Muscle of arm (tissue), 12 donors: ENCODE data around the gene FUBP1. TPM values are rescaled to one million over a fixed set of nuclear protein-coding genes. Genes with fewer than 3 reads are reported as not detected.

Source experiments
- polyA plus RNA-seq, 12 donors: library from polyadenylated mRNA; unstranded; fragments of 120-200 nt; gene quantifications; one replicate each; pipeline ENCODE4 v1.2.1, GENCODE V29; 2013; ENCODE audit not compliant: insufficient read length in 12 of 12

FUBP1 gene
- polyA plus RNA-seq, 12 donors, result 135 to 243 (median 198) TPM; not detected in 1

Other genes starting within 250 kb of the FUBP1 start
- gene USP33, start 219.2 kb downstream of the FUBP1 start, polyA plus RNA-seq, result 10 to 100 TPM in 11 of 12 donors, not detected in 1; 28.3 to 61.1 (median 38.1) TPM
- 10 to 100 TPM in 11 of 12 donors, 1 to 10 TPM in 1; 9.6 to 86.4 (median 12.9) TPM for gene MIGA1, start 199.4 kb downstream of the FUBP1 start, polyA plus RNA-seq
- 100 to 1,000 TPM; 153 to 531 (median 271) TPM for gene NEXN, start 90.4 kb downstream of the FUBP1 start, polyA plus RNA-seq
- gene DNAJB4, start 25.9 kb upstream of the FUBP1 start, polyA plus RNA-seq, result 100 to 1,000 TPM in 2 of 12 donors, 10 to 100 TPM in 9, not detected in 1; 71.6 to 109 (median 92.1) TPM
- 1 to 10 TPM in 11 of 12 donors, not detected in 1; 1.0 to 9.8 (median 1.6) TPM for gene GIPC2, start 66.9 kb upstream of the FUBP1 start, polyA plus RNA-seq